WTC11 (cell line): ENCODE measurements around the gene LPP. TPM values are rescaled to one million over a fixed set of nuclear protein-coding genes. Genes with fewer than 3 reads are reported as not detected.

Experiments used
- ATAC-seq: fragments of 200-7000 bp; cut with Tn5 transposase; 2 replicates; pipeline ENCODE4 v1.10.0; 2021; ENCODE audit warnings: mild to moderate bottlenecking, moderate library complexity
- CTCF ChIA-PET: fragments of 300-600 bp; sonication (Branson Sonifier 250); formaldehyde crosslinking; loops from one replicate; lab custom pipeline; 2021; ENCODE audit warnings: antibody characterized with exemption; lab: Charles Lee
- POLR2A ChIA-PET: fragments of 350-600 bp; sonication (Branson Sonifier 250); formaldehyde crosslinking; loops from one replicate; lab custom pipeline; 2021; ENCODE audit warnings: antibody characterized with exemption; lab: Charles Lee
- DNase-seq: peaks from one replicate; pipeline ENCODE4 v3.0.0; 2021; ENCODE audit warnings: low spot score
- H3K27ac Mint-ChIP-seq: 2 replicates; pipeline ENCODE4 v1.8.0; 2021; ENCODE audit warnings: mixed read lengths
- H3K27me3 Mint-ChIP-seq: 2 replicates; pipeline ENCODE4 v1.8.0; 2021; ENCODE audit warnings: low read depth, mild to moderate bottlenecking, moderate library complexity, mixed read lengths
- H3K36me3 Mint-ChIP-seq: 2 replicates; pipeline ENCODE4 v1.8.0; 2021; ENCODE audit warnings: mixed read lengths
- H3K4me1 Mint-ChIP-seq: 2 replicates; pipeline ENCODE4 v1.8.0; 2022; ENCODE audit warnings: mixed read lengths
- H3K4me3 Mint-ChIP-seq: 2 replicates; pipeline ENCODE4 v1.8.0; 2021; ENCODE audit warnings: mild to moderate bottlenecking, moderate library complexity, mixed read lengths
- H3K9me3 Mint-ChIP-seq: 2 replicates; pipeline ENCODE4 v1.8.0; 2021; ENCODE audit warnings: mixed read lengths
- AR ChIP-seq: fragments of 250-450 bp; sonication (Bioruptor Pico); IDR thresholded peaks from 2 replicates; pipeline ENCODE4 v1.9.0; 2021; ENCODE audit warnings: mild to moderate bottlenecking
- ATF3 ChIP-seq: sonication (generic); formaldehyde crosslinking; conservative IDR thresholded peaks from 2 replicates; pipeline ENCODE4 v1.8.1; 2022; ENCODE audit warnings: mild to moderate bottlenecking, missing genetic modification reagents
- E2F1 ChIP-seq: sonication (generic); formaldehyde crosslinking; IDR thresholded peaks from 2 replicates; pipeline ENCODE4 v1.8.0; 2022; ENCODE audit warnings: mild to moderate bottlenecking, missing genetic modification reagents
- ESRRA ChIP-seq: sonication (generic); formaldehyde crosslinking; IDR thresholded peaks from 2 replicates; pipeline ENCODE4 v1.8.1; 2022; ENCODE audit warnings: mild to moderate bottlenecking, missing genetic modification reagents, borderline replicate concordance
- FOXP1 ChIP-seq: sonication (generic); formaldehyde crosslinking; IDR thresholded peaks from 2 replicates; pipeline ENCODE4 v1.8.0; 2022; ENCODE audit warnings: missing genetic modification reagents, mild to moderate bottlenecking, moderate library complexity, borderline replicate concordance
- FOXP4 ChIP-seq: sonication (generic); formaldehyde crosslinking; IDR thresholded peaks from 2 replicates; pipeline ENCODE4 v1.8.0; 2022; ENCODE audit warnings: mild to moderate bottlenecking, missing genetic modification reagents
- MAX ChIP-seq: sonication (generic); formaldehyde crosslinking; IDR thresholded peaks from 2 replicates; pipeline ENCODE4 v1.8.0; 2022; ENCODE audit warnings: mild to moderate bottlenecking, missing genetic modification reagents
- MXD4 ChIP-seq: fragments of 250-450 bp; sonication (Bioruptor Pico); IDR thresholded peaks from 2 replicates; pipeline ENCODE4 v1.8.0; 2021; ENCODE audit warnings: mild to moderate bottlenecking, moderate library complexity, borderline replicate concordance
- NFATC4 ChIP-seq: fragments of 250-450 bp; sonication (Bioruptor Pico); IDR thresholded peaks from 2 replicates; pipeline ENCODE4 v1.9.0; 2021; ENCODE audit warnings: mild to moderate bottlenecking
- OVOL2 ChIP-seq: fragments of 250-450 bp; sonication (Bioruptor Pico); IDR thresholded peaks from 2 replicates; pipeline ENCODE4 v1.9.0; 2021; ENCODE audit warnings: mild to moderate bottlenecking, borderline replicate concordance
- SP1 ChIP-seq: sonication (generic); formaldehyde crosslinking; conservative IDR thresholded peaks from 2 replicates; pipeline ENCODE4 v1.8.1; 2022; ENCODE audit warnings: missing genetic modification reagents
- STAT6 ChIP-seq: sonication (generic); formaldehyde crosslinking; conservative IDR thresholded peaks from 2 replicates; pipeline ENCODE4 v1.8.1; 2023; ENCODE audit warnings: mild to moderate bottlenecking, low read depth, missing genetic modification reagents, moderate library complexity
- TCF7 ChIP-seq: sonication (generic); formaldehyde crosslinking; IDR thresholded peaks from 2 replicates; pipeline ENCODE4 v1.8.0; 2022; ENCODE audit warnings: mild to moderate bottlenecking, low read depth, missing genetic modification reagents, moderate library complexity
- TEAD4 ChIP-seq: sonication (generic); formaldehyde crosslinking; IDR thresholded peaks from 2 replicates; pipeline ENCODE4 v1.8.0; 2022; ENCODE audit warnings: mild to moderate bottlenecking, missing genetic modification reagents
- USF1 ChIP-seq: sonication (generic); formaldehyde crosslinking; IDR thresholded peaks from 2 replicates; pipeline ENCODE4 v1.8.0; 2022; ENCODE audit warnings: mild to moderate bottlenecking, missing genetic modification reagents
- ZMAT4 ChIP-seq: fragments of 250-450 bp; sonication (Bioruptor Pico); IDR thresholded peaks from 2 replicates; pipeline ENCODE4 v1.9.0; 2021; ENCODE audit warnings: mild to moderate bottlenecking
- ZNF671 ChIP-seq: fragments of 250-450 bp; sonication (Bioruptor Pico); IDR thresholded peaks from 2 replicates; pipeline ENCODE4 v1.8.0; 2021; ENCODE audit warnings: mild to moderate bottlenecking
- total RNA-seq: library from RNA; stranded (reverse); gene quantifications from 3 replicates; pipeline ENCODE4 v1.2.3, GENCODE V29; 2021

The LPP gene
- total RNA-seq, 1 experiment from 2014 or later, result 49.6 TPM

GRCh38 chr3:188868803-188869202 is 714.8 kb downstream of the LPP start:
- Mint-ChIP-seq H3K27ac (no peak overlapping the region), H3K4me3 (no peak overlapping the region), H3K27me3 (no peaks in the 10 kb centered on the region), H3K36me3 (no peaks in the 10 kb centered on the region), H3K9me3 (no peaks in the 10 kb centered on the region), H3K4me1 (no peaks in the 10 kb centered on the region)
- no peak for TF ChIP-seq NFATC4 (CRISPR knock-in tag)
- no peak for TF ChIP-seq OVOL2 (CRISPR knock-in tag)
- no peak for TF ChIP-seq STAT6 (CRISPR knock-in tag)
- no peak for TF ChIP-seq ESRRA (CRISPR knock-in tag)
- no peak for TF ChIP-seq ZNF671 (CRISPR knock-in tag)
- no peak for TF ChIP-seq MXD4 (CRISPR knock-in tag)
- no peak for TF ChIP-seq FOXP1 (CRISPR knock-in tag)
- TF ChIP-seq USF1 (CRISPR knock-in tag), result no peak
- TF ChIP-seq AR (CRISPR knock-in tag), result no peak
- no peak for TF ChIP-seq TCF7 (CRISPR knock-in tag)
- no peak for TF ChIP-seq TEAD4 (CRISPR knock-in tag)
- no peak for TF ChIP-seq ATF3 (CRISPR knock-in tag)
- no peak for TF ChIP-seq SP1 (CRISPR knock-in tag)
- no peak for TF ChIP-seq MAX (CRISPR knock-in tag)
- no peak for TF ChIP-seq ZMAT4 (CRISPR knock-in tag)
- TF ChIP-seq FOXP4 (CRISPR knock-in tag), result no peak
- TF ChIP-seq E2F1 (CRISPR knock-in tag), result no peak
- ATAC-seq (no peak), DNase-seq (no peak)
- CTCF ChIA-PET, result no interaction called here
- POLR2A ChIA-PET, result no interaction called here
